Stimulated activated CD4-positive, alpha-beta T cell treated with anti-CD3 and anti-CD28 coated beads, Interleukin-15, amount 100 ng/mL, for 24 hours (primary cell): Measurements from ENCODE around the gene CNTNAP3.
"Not testable (repeated sequence)": the region's sequence is repeated elsewhere in the genome, so short reads cannot be mapped to it uniquely, and the experiment has no call there.

ENCODE experiments used
- DNase-seq: peaks from one replicate; pipeline ENCODE4 v3.0.0-alpha.2; 2020

Gene CNTNAP3

GRCh38 chr9:39062966-39063365, 225.0 kb downstream of the CNTNAP3 start:
- not testable (repeated sequence) for DNase-seq

- not testable (repeated sequence) for DNase-seq
These were observed 233.5 kb downstream of the CNTNAP3 start for GRCh38 chr9:39054453-39054852.

- DNase-seq, result not testable (repeated sequence)
These were observed 241.1 kb downstream of the CNTNAP3 start for GRCh38 chr9:39046833-39047232.

- DNase-seq, result not testable (repeated sequence)
These were observed 245.6 kb downstream of the CNTNAP3 start for GRCh38 chr9:39042352-39042803.

- not testable (repeated sequence) for DNase-seq
These were observed 246.2 kb downstream of the CNTNAP3 start for GRCh38 chr9:39041774-39042173.

- DNase-seq, result not testable (repeated sequence)
These were observed 248.8 kb downstream of the CNTNAP3 start for GRCh38 chr9:39039148-39039547.

- DNase-seq, result not testable (repeated sequence)
These were observed 249.7 kb downstream of the CNTNAP3 start for GRCh38 chr9:39038221-39038620.

- not testable (repeated sequence) for DNase-seq
These were observed 254.1 kb downstream of the CNTNAP3 start for GRCh38 chr9:39033849-39034248.

- not testable (repeated sequence) for DNase-seq
These were observed 257.6 kb downstream of the CNTNAP3 start for GRCh38 chr9:39030204-39031019.

GRCh38 chr9:39028855-39029254, 259.1 kb downstream of the CNTNAP3 start:
- not testable (repeated sequence) for DNase-seq

GRCh38 chr9:39028168-39028567, 259.8 kb downstream of the CNTNAP3 start:
- DNase-seq, result not testable (repeated sequence)

- not testable (repeated sequence) for DNase-seq
These were observed 261.9 kb downstream of the CNTNAP3 start for GRCh38 chr9:39025911-39026588.
